ENCODE data around the gene GSTO2.
A peak's percentile ranks its signal among the peaks of the same experiment; 100 is the strongest.

Gene GSTO2

DNA sequence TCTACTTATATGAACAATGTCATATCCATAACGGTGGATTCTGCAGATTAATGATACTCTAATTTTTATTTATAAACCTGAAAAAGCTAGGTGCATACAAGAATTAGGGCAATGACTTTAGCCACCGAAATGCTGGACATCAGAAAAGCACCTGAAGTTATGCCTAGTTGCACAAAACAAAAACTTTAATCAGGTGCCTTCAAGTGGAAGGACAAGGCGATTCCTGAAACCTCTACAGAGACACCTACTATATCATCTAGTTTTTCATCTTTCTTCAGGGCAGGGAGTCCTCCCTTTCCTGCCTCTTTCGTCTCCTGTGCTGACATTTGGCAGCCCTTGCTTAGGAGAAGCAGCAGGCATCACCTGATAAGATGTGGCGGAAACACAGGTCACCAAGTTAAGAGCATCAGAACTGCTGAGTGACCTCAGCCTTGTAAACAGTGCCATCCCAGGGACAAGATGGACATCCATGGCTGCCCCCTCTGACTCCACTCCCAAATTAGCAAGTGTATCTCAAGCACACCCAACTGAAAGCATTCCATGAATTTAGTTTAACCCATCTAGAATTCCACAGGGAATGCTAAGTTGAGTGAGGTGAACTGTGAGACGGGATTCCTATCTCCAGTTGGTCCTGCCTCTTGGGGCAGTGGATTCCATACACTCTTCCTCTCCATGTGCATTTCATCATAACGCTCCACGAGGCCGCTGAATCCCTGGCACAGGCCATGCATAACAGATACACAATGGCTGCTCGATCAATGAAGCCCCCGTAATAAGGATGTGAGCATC lies 63.5 kb downstream of the GSTO2 start:
- DNase-seq (ENCODE audit: low read depth), result no peak
- no peak overlapping the region for H3K4me3 ChIP-seq (ENCODE audit: low read depth, low read length)

GRCh38 chr10:104333032-104333727 lies 64.2 kb downstream of the GSTO2 start:
- no peak for DNase-seq (ENCODE audit: low read depth)
- H3K4me3 ChIP-seq (ENCODE audit: low read depth, low read length), result no peak overlapping the region

- no peak for DNase-seq (ENCODE audit: low read depth)
- H3K4me3 ChIP-seq (ENCODE audit: low read depth, low read length), result no peak overlapping the region
Observed at GRCh38 chr10:104333728-104334373, 64.9 kb downstream of the GSTO2 start.

- H3K4me3 ChIP-seq (ENCODE audit: low read depth, low read length), result no peak overlapping the region
- no peak for DNase-seq (ENCODE audit: low read depth)
Observed at GRCh38 chr10:104334561-104334960, 65.6 kb downstream of the GSTO2 start.

DNA sequence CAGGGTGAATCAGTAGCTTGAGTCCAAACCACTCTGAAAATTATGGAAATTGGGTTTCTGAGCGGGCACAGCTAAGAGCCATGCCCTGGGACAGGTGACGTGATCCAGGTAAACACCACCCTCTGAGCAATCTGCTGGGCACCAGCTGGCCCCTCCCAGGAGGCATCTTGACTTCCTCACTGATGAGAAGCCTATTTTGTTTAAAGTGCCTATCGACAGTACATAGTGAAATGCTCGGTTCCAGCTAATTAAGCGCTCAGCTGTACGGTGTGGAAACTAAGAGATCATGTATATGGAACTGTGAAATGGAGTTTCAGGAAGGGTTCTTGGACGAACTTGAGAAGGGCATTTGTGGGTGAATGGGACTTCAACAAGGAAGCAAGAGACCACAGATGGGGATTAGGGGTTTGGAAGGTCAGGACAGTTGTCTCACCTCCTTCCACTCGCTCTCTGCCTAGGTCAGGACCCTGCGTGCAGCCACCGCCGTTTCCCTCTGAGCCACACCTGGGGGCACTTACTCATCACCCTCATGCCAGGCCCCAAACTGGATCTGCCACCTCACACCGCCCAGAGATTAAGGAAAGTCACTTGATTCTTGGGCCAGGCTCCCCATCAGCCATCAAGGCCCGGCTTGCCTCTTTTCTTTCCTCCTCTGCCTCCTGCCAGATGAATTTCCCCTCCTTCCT lies 66.1 kb downstream of the GSTO2 start:
- DNase-seq (ENCODE audit: low read depth), result no peak
- peak overlapping the region; percentile 91 for H3K4me3 ChIP-seq (ENCODE audit: low read depth, low read length)

GRCh38 chr10:104336821-104337467 lies 68.0 kb downstream of the GSTO2 start:
- H3K4me3 ChIP-seq (ENCODE audit: low read depth, low read length), result peak overlapping the region; percentile 91
- DNase-seq (ENCODE audit: low read depth), result no peak

DNA sequence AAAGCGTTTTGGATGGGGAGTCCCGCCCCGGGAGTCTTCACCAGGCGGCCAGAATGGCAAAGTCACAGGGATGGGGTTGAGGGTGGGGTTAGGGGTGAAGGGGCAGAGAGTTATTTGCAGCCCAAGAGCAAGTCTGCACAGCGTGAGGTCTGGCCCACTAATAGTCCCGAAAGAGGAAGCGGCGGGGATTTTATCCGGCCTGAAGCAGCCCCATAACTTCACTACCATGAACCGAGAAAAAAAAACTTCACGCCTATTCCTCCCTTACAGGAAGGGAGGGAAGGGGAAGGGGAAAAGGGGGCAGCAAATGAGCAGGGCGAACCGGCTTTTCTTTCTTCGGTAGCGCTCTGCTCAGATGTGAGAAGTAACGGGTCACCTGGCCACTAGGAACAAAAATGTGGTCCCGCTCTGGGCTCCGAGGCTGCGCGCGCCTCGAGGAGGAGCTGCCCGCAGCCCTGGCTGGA lies 68.6 kb downstream of the GSTO2 start:
- DNase-seq (ENCODE audit: low read depth), result no peak
- peak overlapping the region; percentile 91 for H3K4me3 ChIP-seq (ENCODE audit: low read depth, low read length)

DNA sequence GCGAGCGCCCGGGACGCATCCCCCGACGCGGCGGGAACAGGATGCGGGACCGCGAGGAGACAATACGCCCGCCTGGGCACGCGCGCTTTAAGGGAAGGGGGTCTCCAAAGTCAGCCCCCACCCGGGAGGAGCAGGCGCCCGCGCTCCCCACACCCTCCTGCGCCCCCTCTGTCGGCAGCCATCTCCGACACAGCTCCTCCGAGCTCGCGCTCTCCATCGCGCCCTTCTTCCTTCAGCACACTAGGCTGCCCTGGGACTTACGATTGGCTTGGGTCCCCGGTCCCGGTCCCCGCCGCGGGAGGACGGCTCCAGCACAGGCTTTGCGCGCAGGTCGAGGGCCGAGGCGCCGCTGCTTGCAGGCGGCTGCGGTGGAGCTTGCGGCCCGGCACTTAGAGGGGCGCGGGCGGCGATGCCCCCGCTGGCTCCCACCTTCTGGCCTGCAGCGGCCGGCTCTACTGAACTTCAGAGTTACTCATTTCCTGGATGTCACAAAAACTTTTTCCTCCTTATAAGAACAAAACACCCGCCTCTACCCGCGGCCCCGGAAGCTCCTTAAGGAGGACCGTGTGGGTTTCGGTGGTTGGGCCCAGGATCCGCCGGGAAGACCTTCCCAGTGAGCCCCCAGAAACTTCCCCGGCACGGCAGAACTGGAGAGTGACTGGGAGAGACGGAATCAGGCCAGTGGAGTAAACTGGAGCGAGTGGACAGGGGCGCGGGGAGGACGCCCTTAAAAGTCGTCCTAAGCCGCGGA lies 69.2 kb downstream of the GSTO2 start, which contains the start of gene ITPRIP:
ITPRIP (minus strand) TSS at position 481 of the 751 bp plus-strand sequence. CDS start 22,414 bp downstream, outside the sequence.
- peak within 1 kb of the TSS; percentile 91 for H3K4me3 ChIP-seq (ENCODE audit: low read depth, low read length)
- peak; percentile 57 for DNase-seq (ENCODE audit: low read depth)

GRCh38 chr10:104339469-104340110 lies 70.6 kb downstream of the GSTO2 start:
- no peak for DNase-seq (ENCODE audit: low read depth)
- H3K4me3 ChIP-seq (ENCODE audit: low read depth, low read length), result peak overlapping the region; percentile 91

- no peak for DNase-seq (ENCODE audit: low read depth)
- no peak overlapping the region for H3K4me3 ChIP-seq (ENCODE audit: low read depth, low read length)
Observed at GRCh38 chr10:104340111-104340526, 71.1 kb downstream of the GSTO2 start.

DNA sequence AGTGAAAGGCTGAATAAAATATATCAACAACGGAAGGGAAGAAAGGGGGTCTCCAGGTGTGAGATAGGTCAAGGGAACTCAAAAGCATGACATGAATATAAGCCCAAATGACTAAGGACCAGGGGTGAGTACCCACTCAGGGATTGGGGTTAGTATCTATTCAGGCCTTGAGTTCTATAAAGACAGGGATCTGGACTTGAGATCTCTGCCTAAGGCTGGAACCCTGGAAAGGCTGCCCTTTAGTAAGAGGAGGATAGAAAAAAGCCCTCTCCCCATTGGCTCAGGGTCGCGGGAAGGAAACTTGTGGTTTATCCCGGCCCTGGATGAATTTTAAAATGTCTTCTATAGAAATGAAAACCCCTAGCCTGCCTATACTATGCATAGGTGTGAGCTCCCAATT lies 71.7 kb downstream of the GSTO2 start:
- no peak for DNase-seq (ENCODE audit: low read depth)
- H3K4me3 ChIP-seq (ENCODE audit: low read depth, low read length), result no peak overlapping the region

GRCh38 chr10:104342941-104343411 lies 74.0 kb downstream of the GSTO2 start:
- DNase-seq (ENCODE audit: low read depth), result no peak
- no peak overlapping the region for H3K4me3 ChIP-seq (ENCODE audit: low read depth, low read length)

DNA sequence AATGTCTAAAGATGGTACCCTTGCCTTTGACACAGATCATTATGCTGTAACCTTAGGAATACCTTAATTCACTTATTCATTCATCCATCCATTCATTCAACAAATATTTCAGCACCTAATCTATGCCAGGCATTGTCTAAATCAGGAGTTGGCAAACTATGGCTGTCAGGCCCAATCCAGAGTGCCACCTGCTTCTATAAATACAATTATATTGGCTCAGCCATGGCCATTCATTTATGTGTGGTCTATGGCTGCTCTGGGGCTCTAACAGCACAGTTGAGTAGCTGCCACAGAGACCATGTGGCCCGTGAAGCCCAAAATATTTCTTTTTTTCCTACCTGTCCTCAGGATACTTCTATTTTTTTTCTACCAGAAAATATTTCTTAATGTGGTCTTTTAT lies 75.2 kb downstream of the GSTO2 start:
- DNase-seq (ENCODE audit: low read depth), result no peak
- no peak overlapping the region for H3K4me3 ChIP-seq (ENCODE audit: low read depth, low read length)

DNA sequence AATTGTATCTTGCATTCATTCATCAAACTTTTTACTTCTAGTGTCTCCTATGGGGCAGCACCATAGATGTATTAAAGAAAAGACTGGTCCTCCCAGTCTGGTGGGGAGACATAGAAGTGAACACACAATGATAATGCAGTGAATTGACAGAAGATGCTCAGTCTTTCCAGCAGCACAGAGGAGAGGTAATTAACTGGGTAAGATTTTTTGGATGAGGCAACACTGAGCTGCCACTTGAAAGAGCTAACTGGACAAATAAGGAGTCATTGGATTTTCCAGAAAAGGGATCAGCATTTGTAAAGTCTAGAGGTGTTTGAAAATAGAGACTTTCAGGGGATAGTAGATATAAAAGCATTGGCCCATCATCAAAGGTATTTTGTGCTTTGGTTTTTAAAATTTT lies 76.5 kb downstream of the GSTO2 start:
- no peak for DNase-seq (ENCODE audit: low read depth)
- no peak overlapping the region for H3K4me3 ChIP-seq (ENCODE audit: low read depth, low read length)

GRCh38 chr10:104345941-104346340 lies 77.0 kb downstream of the GSTO2 start:
- no peak for DNase-seq (ENCODE audit: low read depth)
- no peak overlapping the region for H3K4me3 ChIP-seq (ENCODE audit: low read depth, low read length)

DNA sequence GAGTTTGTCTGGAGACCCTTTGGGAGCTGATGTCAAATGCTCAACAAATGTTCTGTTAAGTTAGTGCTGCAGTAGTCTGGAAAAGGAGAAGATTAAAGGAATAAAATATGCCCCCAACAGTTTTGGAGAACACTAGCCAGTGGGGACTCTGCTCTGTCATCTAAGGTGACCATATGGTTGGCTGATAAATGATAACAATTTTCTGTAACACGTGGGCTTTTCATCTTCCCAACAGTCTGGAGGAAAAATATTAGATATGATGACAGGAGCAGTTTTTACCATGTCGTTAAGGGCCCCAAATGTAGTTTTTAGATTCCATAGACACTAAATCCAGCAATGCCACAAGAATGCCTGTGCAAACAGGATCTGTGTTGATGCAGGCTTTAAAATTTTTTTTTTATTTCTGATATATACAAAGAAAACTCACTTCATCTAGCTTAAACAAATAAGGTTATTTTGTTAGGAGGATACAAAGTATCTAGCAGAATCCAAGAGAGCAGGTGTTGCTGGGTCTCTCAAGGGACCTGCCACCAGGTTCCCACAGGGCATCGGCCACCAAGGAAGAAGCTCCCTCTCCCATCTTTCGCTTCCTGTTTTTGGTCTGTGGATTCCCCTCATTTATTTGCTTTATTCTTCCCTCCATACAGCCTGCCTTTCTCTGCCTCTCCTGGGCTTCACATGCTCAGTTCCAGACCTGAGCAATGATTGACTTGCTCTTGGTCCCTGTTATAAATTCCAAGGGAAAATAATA lies 78.5 kb downstream of the GSTO2 start:
- DNase-seq (ENCODE audit: low read depth), result no peak
- no peak overlapping the region for H3K4me3 ChIP-seq (ENCODE audit: low read depth, low read length)

- H3K4me3 ChIP-seq (ENCODE audit: low read depth, low read length), result no peak overlapping the region
- DNase-seq (ENCODE audit: low read depth), result no peak
Observed at GRCh38 chr10:104348601-104349000, 79.6 kb downstream of the GSTO2 start.
